ENCODE measurements around the gene ALG14.

DNA sequence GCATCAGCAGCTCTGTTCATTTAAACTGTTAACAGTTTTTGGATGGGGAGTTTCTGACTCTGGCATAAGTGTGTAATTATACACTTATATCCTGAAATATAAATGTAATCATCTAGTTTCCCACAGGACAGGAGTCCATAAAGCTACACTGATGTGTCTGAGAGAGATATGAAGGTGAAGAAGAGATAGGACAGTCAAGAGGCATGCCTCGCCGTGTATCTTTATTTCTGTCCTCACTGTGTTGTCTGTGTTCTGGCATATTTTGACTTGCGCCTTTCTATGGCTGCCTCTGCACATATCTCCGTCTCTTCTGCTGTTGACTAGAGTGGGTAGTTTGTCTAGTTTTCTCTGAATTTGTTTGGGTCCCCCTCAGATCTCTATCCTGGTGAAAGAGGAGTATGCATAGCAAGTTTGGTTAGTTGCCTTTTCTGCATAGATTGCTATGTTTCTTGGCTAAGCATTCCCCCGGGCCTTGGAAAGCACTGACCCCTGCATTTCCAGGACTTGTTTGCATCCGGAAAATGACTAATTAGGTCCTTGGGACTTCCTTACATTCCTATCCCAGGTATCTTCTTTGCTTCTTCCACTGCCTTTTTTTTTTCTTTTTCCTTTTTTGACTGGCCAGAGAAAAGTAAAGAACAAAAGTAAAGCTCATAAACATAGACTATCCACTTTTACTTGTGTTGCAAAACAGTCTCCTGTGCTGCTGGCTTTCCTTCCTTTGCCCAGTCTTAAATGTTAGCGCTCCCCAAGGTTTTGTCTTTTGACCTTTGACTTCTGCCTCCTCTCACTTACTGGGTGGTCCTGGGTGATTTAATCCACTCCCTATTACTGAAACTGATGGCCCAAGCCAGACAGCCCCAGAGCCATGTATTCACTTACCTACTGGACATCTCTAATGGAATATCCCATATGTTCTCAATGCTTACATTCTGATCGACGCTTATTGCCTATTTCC, 118.2 kb downstream of the ALG14 start:
- TF ChIP-seq, protein P1, sequence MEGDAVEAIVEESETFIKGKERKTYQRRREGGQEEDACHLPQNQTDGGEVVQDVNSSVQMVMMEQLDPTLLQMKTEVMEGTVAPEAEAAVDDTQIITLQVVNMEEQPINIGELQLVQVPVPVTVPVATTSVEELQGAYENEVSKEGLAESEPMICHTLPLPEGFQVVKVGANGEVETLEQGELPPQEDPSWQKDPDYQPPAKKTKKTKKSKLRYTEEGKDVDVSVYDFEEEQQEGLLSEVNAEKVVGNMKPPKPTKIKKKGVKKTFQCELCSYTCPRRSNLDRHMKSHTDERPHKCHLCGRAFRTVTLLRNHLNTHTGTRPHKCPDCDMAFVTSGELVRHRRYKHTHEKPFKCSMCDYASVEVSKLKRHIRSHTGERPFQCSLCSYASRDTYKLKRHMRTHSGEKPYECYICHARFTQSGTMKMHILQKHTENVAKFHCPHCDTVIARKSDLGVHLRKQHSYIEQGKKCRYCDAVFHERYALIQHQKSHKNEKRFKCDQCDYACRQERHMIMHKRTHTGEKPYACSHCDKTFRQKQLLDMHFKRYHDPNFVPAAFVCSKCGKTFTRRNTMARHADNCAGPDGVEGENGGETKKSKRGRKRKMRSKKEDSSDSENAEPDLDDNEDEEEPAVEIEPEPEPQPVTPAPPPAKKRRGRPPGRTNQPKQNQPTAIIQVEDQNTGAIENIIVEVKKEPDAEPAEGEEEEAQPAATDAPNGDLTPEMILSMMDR (IDR thresholded peaks at IDR 0.05): no peak
- TF ChIP-seq EZH2phosphoT487 (IDR thresholded peaks at IDR 0.05): no peak

All from neural progenitor cell (in vitro differentiated cells).